H1 (cell line): Measurements from ENCODE around the gene FAAP100.

ENCODE experiments used
- CBX5 ChIP-seq: fragments of 300-800, 300-1000 bp; sonication (generic); IDR thresholded peaks from 2 replicates; pipeline ENCODE4 v1.7.1; 2016; ENCODE audit warnings: antibody characterized with exemption, low read length, low read depth
- EP300 ChIP-seq, 2 experiments: IDR thresholded peaks; 1 replicate in 1 of 2; 2 replicates in 1 of 2; pipeline ENCODE4 v1.6.1; 2011 to 2012; ENCODE audit warnings: low read depth in 2 of 2, low read length in 2 of 2, mild to moderate bottlenecking in 2 of 2, borderline replicate concordance in 1 of 2, inconsistent platforms in 1 of 2, moderate library complexity in 1 of 2
- EZH2 ChIP-seq: fragments of 200-600 bp; sonication (generic); IDR thresholded peaks from 2 replicates; pipeline ENCODE4 v1.7.1; 2012; ENCODE audit warnings: low read depth, mild to moderate bottlenecking, moderate library complexity, low read length, inconsistent platforms; ENCODE audit not compliant: severe bottlenecking
- FOSL1 ChIP-seq: IDR thresholded peaks from 2 replicates; pipeline ENCODE4 v1.6.1; 2011; ENCODE audit warnings: mild to moderate bottlenecking, low read depth, low read length, moderate library complexity; ENCODE audit not compliant: insufficient read depth
- JUND ChIP-seq: IDR thresholded peaks from 2 replicates; pipeline ENCODE4 v1.6.1; 2011; ENCODE audit warnings: mild to moderate bottlenecking, improper control_type of control experiment, low read length
- KDM1A ChIP-seq: fragments of 200-600, 300-600 bp; sonication (generic); IDR thresholded peaks from 2 replicates; pipeline ENCODE4 v1.7.1; 2016; ENCODE audit warnings: mild to moderate bottlenecking, low read length, borderline replicate concordance
- MAFK ChIP-seq: IDR thresholded peaks from 2 replicates; pipeline ENCODE4 v1.6.1; 2012; ENCODE audit warnings: low read depth, mild to moderate bottlenecking, improper control_type of control experiment, low read length
- PHF8 ChIP-seq: fragments of 200-600 bp; sonication (generic); conservative IDR thresholded peaks from 2 replicates; pipeline ENCODE4 v1.7.1; 2012; ENCODE audit warnings: low read depth, mild to moderate bottlenecking, inconsistent platforms, low read length, moderate library complexity
- POLR2AphosphoS5 ChIP-seq: IDR thresholded peaks from 2 replicates; pipeline ENCODE4 v1.6.1; 2011; ENCODE audit warnings: low read depth, low read length
- RAD21 ChIP-seq, 2 experiments: IDR thresholded peaks in 1 of 2; conservative IDR thresholded peaks in 1 of 2; 2 replicates each; pipeline ENCODE4 v1.6.1; 2011; ENCODE audit warnings: low read depth in 2 of 2, low read length in 2 of 2, improper control_type of control experiment in 1 of 2, inconsistent platforms in 1 of 2, mild to moderate bottlenecking in 1 of 2, moderate library complexity in 1 of 2
- RFX5 ChIP-seq: IDR thresholded peaks from 2 replicates; pipeline ENCODE4 v1.6.1; 2011; ENCODE audit warnings: low read depth, low read length, improper control_type of control experiment, borderline replicate concordance
- SRF ChIP-seq: IDR thresholded peaks from 2 replicates; pipeline ENCODE4 v1.6.1; 2011; ENCODE audit warnings: mild to moderate bottlenecking, low read depth, low read length, moderate library complexity
- TAF1 ChIP-seq: IDR thresholded peaks from 2 replicates; pipeline ENCODE4 v1.6.1; 2011; ENCODE audit warnings: mild to moderate bottlenecking, low read depth, low read length
- TF ChIP-seq, protein P1 (sequence below), 3 experiments: IDR thresholded peaks; 1 replicate in 2 of 3; 2 replicates in 1 of 3; pipeline versions ENCODE4 v1.5.1 to v1.6.1; 2011; ENCODE audit warnings: low read length in 3 of 3, mild to moderate bottlenecking in 3 of 3, inconsistent platforms in 2 of 3, low read depth in 1 of 3, moderate library complexity in 1 of 3; ENCODE audit not compliant: insufficient read depth in 1 of 3; ENCODE audit errors: control extremely low read depth in 1 of 3

DNA sequence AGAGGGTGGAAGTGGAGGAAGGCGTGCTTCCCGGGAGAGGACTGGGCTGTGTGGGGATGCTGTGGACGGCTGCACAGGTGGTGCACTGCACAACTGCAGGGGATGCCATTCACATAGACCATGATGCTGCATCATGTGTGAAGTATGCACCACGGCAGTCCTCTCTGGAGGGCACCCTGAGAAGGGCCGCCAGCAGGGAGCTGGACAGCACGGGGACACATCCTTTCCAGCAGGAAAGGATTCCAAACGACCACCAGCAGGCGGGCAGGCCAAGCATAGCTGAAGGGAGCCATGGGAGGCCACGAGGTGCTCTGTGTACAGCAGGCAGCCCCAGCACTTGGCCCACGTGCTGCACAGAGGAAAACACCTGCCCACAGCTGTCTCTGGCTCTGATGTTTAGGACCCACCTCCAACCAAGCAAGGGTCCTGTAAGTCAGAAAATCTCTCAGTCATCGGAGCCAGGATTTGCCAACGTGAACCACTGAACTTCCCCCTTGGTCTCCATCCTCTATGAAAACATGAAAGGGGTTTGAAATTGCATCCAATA, 49.6 kb downstream of the FAAP100 start:
- no peak for TF ChIP-seq TAF1
- no peak for TF ChIP-seq EZH2
- TF ChIP-seq FOSL1 = no peak
- TF ChIP-seq RFX5 = no peak
- TF ChIP-seq, protein P1, sequence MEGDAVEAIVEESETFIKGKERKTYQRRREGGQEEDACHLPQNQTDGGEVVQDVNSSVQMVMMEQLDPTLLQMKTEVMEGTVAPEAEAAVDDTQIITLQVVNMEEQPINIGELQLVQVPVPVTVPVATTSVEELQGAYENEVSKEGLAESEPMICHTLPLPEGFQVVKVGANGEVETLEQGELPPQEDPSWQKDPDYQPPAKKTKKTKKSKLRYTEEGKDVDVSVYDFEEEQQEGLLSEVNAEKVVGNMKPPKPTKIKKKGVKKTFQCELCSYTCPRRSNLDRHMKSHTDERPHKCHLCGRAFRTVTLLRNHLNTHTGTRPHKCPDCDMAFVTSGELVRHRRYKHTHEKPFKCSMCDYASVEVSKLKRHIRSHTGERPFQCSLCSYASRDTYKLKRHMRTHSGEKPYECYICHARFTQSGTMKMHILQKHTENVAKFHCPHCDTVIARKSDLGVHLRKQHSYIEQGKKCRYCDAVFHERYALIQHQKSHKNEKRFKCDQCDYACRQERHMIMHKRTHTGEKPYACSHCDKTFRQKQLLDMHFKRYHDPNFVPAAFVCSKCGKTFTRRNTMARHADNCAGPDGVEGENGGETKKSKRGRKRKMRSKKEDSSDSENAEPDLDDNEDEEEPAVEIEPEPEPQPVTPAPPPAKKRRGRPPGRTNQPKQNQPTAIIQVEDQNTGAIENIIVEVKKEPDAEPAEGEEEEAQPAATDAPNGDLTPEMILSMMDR (IDR thresholded peaks at IDR 0.05; ENCODE audit: control extremely low read depth in 1 of 3, insufficient read depth in 1 of 3, low read depth in 1 of 3, low read length in 3 of 3) = no peak
- no peak for TF ChIP-seq JUND
- no peak for TF ChIP-seq MAFK
- no peak for TF ChIP-seq POLR2AphosphoS5
- no peak for TF ChIP-seq SRF
- no peak for TF ChIP-seq RAD21 (IDR thresholded peaks at IDR 0.05 in 1 of 2, conservative IDR thresholded peaks at IDR 0.05 in 1 of 2; ENCODE audit: low read depth in 2 of 2, low read length in 2 of 2)
- no peak for TF ChIP-seq CBX5
- TF ChIP-seq EP300 (IDR thresholded peaks at IDR 0.05; ENCODE audit: borderline replicate concordance in 1 of 2, low read depth in 2 of 2, low read length in 2 of 2) = no peak
- no peak for TF ChIP-seq KDM1A
- TF ChIP-seq PHF8 = no peak
